ENCODE measurements around the gene METTL21A. TPM values are rescaled to one million over a fixed set of nuclear protein-coding genes. Genes with fewer than 3 reads are reported as not detected.

Gene METTL21A
- total RNA-seq, 4 donors from 2014 or later = 7.7 to 28.8 (median 22.0) TPM

- TF ChIP-seq, protein P1, sequence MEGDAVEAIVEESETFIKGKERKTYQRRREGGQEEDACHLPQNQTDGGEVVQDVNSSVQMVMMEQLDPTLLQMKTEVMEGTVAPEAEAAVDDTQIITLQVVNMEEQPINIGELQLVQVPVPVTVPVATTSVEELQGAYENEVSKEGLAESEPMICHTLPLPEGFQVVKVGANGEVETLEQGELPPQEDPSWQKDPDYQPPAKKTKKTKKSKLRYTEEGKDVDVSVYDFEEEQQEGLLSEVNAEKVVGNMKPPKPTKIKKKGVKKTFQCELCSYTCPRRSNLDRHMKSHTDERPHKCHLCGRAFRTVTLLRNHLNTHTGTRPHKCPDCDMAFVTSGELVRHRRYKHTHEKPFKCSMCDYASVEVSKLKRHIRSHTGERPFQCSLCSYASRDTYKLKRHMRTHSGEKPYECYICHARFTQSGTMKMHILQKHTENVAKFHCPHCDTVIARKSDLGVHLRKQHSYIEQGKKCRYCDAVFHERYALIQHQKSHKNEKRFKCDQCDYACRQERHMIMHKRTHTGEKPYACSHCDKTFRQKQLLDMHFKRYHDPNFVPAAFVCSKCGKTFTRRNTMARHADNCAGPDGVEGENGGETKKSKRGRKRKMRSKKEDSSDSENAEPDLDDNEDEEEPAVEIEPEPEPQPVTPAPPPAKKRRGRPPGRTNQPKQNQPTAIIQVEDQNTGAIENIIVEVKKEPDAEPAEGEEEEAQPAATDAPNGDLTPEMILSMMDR (IDR thresholded peaks at IDR 0.05) = no peak
- ATAC-seq (ENCODE audit: low FRiP score) (no peak), DNase-seq (ENCODE audit: low spot score) (no peak)
Measured at GRCh38 chr2:207621501-207622039, 3.6 kb downstream of the METTL21A start.

DNA sequence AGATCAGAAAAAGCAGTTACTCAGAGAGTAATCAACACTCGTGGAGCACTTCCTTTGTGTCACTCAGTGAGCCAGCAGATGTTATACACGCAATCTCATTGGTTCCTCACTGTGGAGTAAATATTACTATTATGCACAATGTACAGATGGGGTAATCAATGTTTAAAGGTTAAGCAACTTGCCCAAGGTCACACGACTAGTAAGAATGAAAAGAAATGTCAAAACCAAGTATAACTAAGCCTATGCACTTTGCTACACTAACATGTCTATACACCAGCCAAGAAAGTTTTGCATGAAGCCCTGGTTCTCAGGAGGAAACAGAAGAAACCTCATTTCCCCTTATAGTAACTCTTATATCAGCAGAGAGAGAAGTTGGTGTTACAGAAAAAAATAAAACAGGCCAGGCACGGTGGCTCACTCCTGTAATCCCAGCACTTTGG lies 5.4 kb downstream of the METTL21A start:
- ATAC-seq (ENCODE audit: low FRiP score) (no peak), DNase-seq (ENCODE audit: low spot score) (no peak)

GRCh38 chr2:207617011-207617671 lies 8.1 kb downstream of the METTL21A start:
- DNase-seq (ENCODE audit: low spot score) (no peak), ATAC-seq (ENCODE audit: low FRiP score) (peak; percentile 85)
- TF ChIP-seq, protein P1 (IDR thresholded peaks at IDR 0.05) = no peak

More for the DNA sequence above, 5.4 kb downstream of the METTL21A start:
- TF ChIP-seq, protein P1 (IDR thresholded peaks at IDR 0.05) = no peak

DNA sequence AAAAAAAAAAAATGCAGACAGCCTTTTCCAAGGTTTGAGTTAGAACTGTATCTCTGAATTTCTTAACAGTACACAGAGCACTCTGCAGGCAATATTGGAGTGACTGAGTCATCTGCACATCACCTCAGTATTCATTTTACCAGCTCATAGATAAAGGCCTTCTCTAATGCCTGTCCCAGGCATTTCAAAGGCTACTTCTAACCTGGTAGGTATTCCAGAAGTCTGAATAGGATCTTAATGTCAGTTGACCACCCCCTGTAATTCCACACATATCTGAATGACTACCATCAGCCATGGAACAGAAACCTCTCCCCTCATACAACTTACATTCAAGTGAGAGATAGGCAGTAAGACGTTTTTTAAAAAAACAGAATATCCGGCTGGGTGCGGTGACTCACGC lies 9.0 kb downstream of the METTL21A start:
- ATAC-seq (ENCODE audit: low FRiP score) = no peak
- no peak for DNase-seq (ENCODE audit: low spot score)
- TF ChIP-seq, protein P1 (IDR thresholded peaks at IDR 0.05) = no peak

GRCh38 chr2:207614824-207615223 lies 10.4 kb downstream of the METTL21A start:
- no peak for ATAC-seq (ENCODE audit: low FRiP score)
- DNase-seq (ENCODE audit: low spot score) = no peak
- TF ChIP-seq, protein P1 (IDR thresholded peaks at IDR 0.05) = no peak

DNA sequence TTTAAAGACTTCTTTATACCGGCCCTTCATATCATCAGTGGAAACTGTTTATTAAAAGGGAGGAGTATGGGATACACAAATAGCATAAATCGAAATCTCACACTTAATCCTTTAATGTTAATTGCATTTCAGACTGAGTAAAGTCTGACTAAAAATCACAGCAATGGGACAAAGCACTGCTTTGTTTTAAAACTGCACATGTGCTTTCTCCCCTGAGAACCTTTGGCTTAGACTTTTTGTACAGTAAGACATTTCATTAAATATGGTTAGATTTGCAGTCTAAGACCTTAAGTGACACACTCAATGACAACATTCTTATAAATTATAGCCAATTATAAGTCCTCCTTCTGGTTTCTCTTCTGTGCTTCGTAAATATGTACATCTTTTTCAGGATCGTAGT lies 12.5 kb downstream of the METTL21A start:
- ATAC-seq (ENCODE audit: low FRiP score) = no peak
- TF ChIP-seq, protein P1 (IDR thresholded peaks at IDR 0.05) = no peak
- no peak for DNase-seq (ENCODE audit: low spot score)

DNA sequence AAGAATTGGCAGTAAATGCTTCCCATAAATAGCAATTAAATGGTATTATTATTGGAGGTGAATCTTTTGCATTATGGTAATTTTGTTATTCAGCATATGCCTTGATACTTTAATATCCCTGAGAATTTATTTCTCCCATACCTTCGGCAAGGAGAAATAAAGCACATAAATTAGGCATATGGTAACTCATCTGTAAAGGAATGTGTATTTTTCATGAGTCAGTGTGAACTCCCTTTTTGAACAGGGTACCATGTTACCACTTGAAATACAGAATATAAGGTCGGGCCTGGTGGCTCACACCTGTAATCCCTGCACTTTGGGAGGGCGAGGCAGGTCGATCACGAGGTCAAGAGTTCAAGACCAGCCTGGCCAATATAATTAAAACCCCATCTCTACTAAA lies 18.4 kb downstream of the METTL21A start:
- ATAC-seq (ENCODE audit: low FRiP score) (no peak), DNase-seq (ENCODE audit: low spot score) (no peak)
- TF ChIP-seq, protein P1 (IDR thresholded peaks at IDR 0.05) = no peak
